GM18505 (cell line): ENCODE measurements around the gene DHRSX.
"Not testable (repeated sequence)": the region's sequence is repeated elsewhere in the genome, so short reads cannot be mapped to it uniquely, and the experiment has no call there.

Source experiments
- ATAC-seq: cut with Tn5 transposase; IDR thresholded peaks from one replicate; pipeline ENCODE4 v1.9.1; 2021; ENCODE audit not compliant: unreplicated experiment
- POLR2A ChIP-seq: IDR thresholded peaks from 4 replicates; pipeline ENCODE4 v1.6.1; 2011; ENCODE audit warnings: borderline replicate concordance; ENCODE audit not compliant: insufficient read depth, insufficient read length; ENCODE audit errors: extremely low read depth

The DHRSX gene

GRCh38 chrX:2434270-2435163, 66.3 kb downstream of the DHRSX start:
- TF ChIP-seq POLR2A = no peak

GRCh38 chrX:2432298-2432863, 68.4 kb downstream of the DHRSX start:
- TF ChIP-seq POLR2A = no peak
- ATAC-seq = no peak

More at GRCh38 chrX:2434270-2435163, 66.3 kb downstream of the DHRSX start:
- no peak for ATAC-seq

DNA sequence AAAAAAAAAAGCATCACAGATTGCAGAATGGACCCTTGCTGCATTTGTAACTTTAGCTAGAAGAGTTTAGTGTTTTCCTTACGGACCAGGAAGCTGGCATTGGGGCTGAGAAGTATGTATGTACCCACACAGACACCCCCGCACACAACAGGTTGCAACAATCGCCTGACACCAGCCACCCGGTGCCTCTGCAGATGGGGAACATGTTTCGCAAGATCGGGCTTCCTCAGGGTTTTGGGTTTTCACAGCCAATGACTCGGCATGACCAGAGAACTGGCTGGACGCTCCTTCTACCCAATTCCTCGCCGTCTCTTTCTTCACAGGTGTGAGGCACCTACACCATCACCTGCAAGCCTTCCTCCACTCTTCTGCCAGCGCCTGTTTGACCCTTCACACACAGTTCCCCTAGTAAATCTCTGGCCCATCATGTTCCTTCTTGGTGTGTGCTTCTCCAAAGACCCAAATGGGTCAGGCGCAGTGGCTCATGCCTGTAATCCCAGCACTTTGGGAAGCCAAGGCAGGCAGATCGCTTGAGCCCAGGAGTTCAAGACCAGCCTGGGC, 70.4 kb downstream of the DHRSX start:
- ATAC-seq = no peak
- TF ChIP-seq POLR2A = no peak

GRCh38 chrX:2427737-2428136, 73.0 kb downstream of the DHRSX start:
- no peak for ATAC-seq
- TF ChIP-seq POLR2A = no peak

- no peak for ATAC-seq
- TF ChIP-seq POLR2A = no peak
Measured at GRCh38 chrX:2427147-2427546, 73.6 kb downstream of the DHRSX start.

DNA sequence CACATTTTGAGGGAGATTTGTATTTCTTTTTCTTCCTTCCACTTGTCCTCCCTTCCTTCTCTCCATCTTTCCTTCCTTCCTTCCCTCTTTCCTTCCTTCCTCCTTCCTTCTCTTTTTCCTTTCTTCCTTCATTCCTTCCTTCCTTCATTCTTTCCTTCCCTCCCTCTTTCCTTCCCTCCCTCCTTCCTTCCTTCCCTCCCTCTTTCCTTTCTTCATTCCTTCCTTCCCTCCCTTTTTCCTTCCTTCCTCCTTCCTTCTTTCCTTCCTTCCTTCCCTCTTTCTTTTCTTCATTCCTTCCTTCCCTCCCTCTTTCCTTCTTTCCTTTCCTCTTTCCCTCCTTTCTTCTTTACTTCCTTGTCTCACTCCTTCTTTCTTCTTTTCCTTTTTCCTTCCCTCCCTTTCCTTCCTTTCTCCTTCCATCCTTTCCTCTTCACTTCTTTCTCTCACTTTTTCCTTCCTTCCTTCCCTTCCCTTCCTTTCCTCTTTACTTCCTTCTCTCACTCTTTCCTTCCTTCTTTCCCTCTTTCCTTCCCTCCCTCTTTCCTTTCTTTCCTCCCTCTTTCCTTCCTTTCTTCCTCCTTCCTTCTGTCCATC, 74.4 kb downstream of the DHRSX start:
- ATAC-seq = no peak
- no peak for TF ChIP-seq POLR2A

DNA sequence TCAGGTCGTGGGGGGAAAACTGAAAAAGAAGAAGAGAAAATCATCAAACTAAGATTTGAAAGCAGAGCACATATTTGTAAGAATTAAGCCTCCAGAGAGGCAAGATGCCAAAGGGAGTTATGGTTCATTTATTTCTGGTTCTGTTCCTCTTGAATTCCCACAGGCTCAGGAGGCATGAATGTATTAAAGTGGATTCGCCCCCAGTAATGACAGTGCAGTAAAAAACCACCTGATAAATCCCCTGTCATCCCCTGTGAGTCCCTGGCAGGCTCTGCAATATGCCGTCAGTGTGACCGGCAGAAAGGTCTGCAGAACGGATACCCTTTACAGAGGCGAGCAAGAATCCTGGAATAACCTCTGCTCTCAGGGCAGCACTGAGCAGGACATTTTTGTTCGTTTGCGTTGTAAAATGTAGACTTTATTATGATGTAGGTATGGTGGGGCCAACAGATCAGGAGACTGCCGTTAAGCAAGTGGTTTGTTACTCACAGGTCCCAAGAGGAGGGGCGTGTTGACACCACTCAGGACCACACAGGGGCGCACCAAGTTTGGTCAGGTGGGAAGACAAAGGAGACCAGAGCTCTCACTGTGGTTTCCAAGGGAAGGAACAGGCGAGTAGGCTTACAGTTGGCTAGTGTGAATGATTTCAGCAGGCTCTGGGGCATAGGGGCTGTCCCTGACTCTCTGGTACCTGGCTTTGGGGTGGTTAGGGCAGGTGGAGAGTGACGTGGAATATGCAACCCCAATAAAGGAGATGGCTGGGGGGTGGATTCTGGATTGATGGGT, 75.3 kb downstream of the DHRSX start:
- ATAC-seq = no peak
- TF ChIP-seq POLR2A = no peak

DNA sequence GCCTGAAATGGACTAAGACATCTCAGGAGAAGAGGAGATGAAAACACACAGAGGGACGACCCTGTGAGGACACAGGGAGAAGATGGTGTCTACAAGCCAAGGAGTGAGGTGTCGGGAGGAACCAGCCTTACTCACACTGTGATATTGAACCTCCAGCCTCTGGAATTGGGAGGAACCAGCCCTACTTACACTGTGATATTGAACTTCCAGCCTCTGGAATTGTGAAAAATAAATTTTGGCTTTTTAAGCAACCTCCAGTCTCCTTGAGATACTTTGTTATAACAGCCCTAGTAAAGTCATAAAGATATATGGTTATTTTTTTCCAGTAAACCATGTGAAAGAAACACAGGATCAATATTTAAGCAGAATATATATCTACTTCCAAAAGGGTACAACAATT, 76.5 kb downstream of the DHRSX start:
- ATAC-seq = no peak
- no peak for TF ChIP-seq POLR2A

DNA sequence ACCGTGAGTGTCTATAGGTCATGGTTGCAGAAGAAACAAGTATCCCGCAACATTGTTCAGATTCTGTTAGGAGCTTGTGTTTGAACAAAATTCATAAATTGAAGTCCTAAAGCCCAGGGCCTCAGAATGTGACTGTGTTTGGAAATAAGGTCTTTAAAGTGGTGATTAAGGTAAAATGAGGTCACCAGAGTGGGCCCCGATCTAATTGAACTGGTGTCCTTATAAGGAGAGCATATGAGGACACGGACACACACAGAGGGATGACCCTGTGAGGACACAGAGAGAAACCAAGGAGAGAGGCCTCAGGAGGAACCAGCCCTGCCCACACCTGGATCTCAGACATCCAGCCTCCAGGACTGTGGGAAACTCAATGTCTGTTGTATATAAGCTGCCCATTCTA, 76.9 kb downstream of the DHRSX start:
- ATAC-seq = no peak
- no peak for TF ChIP-seq POLR2A

DNA sequence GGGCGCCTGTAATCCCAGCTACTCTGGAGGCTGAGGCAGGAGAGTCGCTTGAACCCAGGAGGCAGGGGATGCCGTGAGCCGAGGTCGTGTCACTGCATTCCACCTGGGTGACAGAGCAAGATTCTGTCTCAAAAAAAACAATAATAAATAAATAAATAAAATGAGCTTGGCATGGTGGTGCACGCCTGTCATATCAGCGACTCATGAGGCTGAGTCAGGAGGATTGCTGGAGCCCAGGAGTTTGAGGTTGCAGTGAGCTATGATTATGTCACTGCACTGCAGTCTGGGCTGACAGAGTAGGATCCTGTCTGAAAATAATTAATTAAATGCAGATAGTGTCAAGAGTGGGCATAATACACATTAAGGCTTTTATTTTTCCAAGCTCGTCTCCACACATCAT, 77.5 kb downstream of the DHRSX start:
- no peak for TF ChIP-seq POLR2A
- ATAC-seq = no peak

- not testable (repeated sequence) for ATAC-seq
Measured at GRCh38 chrX:2419418-2419817, 81.4 kb downstream of the DHRSX start.

- no peak for TF ChIP-seq POLR2A
- ATAC-seq = no peak
Measured at GRCh38 chrX:2418000-2418399, 82.8 kb downstream of the DHRSX start.

GRCh38 chrX:2416851-2417604, 83.7 kb downstream of the DHRSX start:
- ATAC-seq = no peak
- TF ChIP-seq POLR2A = no peak

DNA sequence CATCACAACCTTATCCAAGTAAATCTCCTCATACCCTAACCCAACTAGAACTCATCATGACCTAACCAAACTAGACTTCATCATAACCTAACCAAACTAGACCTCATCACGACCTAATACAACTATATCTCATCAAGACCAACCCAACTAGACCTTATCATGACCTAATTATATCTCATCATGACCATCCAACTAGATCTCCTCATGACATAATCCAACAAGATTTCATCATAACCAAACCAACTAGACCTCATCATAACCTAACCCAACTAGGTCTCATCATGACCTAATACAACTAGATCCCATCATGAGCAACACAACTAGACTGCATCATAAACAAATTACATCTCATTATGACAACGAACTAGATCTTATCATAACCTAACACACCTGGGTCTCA, 86.4 kb downstream of the DHRSX start:
- TF ChIP-seq POLR2A = no peak

More for the DNA sequence above, 86.4 kb downstream of the DHRSX start:
- no peak for ATAC-seq
